GM19328 (cell line): Measurements from ENCODE around the gene UQCRH.

Source experiments
- ATAC-seq: cut with Tn5 transposase; IDR thresholded peaks from one replicate; pipeline ENCODE4 v1.9.1; 2021; ENCODE audit warnings: mild to moderate bottlenecking, moderate library complexity; ENCODE audit not compliant: unreplicated experiment

Gene UQCRH

GRCh38 chr1:46303038-46303871, at the start of gene UQCRH, which contains the start of gene LRRC41:
Gene UQCRH, plus strand, starts transcription at chr1:46303698. Its CDS starts 69 bp downstream, at chr1:46303767.
Gene LRRC41, minus strand, starts transcription at chr1:46303616. Its CDS starts 294 bp downstream, at chr1:46303322.
- peak; percentile 81 for ATAC-seq

- no peak for ATAC-seq
These were observed 48.8 kb upstream of the UQCRH start for GRCh38 chr1:46254668-46255067.

- no peak for ATAC-seq
These were observed 47.0 kb upstream of the UQCRH start for GRCh38 chr1:46256523-46256922.

- no peak for ATAC-seq
These were observed 41.0 kb upstream of the UQCRH start for GRCh38 chr1:46262508-46262907.

GRCh38 chr1:46263146-46263545, 40.4 kb upstream of the UQCRH start:
- no peak for ATAC-seq

- no peak for ATAC-seq
These were observed 34.9 kb upstream of the UQCRH start for GRCh38 chr1:46268578-46268977.

GRCh38 chr1:46274225-46275029, 29.1 kb upstream of the UQCRH start:
- no peak for ATAC-seq

- no peak for ATAC-seq
These were observed 28.5 kb upstream of the UQCRH start for GRCh38 chr1:46275030-46275337.

GRCh38 chr1:46277658-46278373, 25.7 kb upstream of the UQCRH start:
- no peak for ATAC-seq

- ATAC-seq = no peak
These were observed 24.7 kb upstream of the UQCRH start for GRCh38 chr1:46278807-46279206.

GRCh38 chr1:46280092-46280491, 23.4 kb upstream of the UQCRH start:
- no peak for ATAC-seq

- no peak for ATAC-seq
These were observed 22.5 kb upstream of the UQCRH start for GRCh38 chr1:46281021-46281420.

GRCh38 chr1:46284058-46284457, 19.4 kb upstream of the UQCRH start:
- no peak for ATAC-seq

GRCh38 chr1:46284597-46285564, 18.6 kb upstream of the UQCRH start:
- ATAC-seq = no peak

GRCh38 chr1:46285730-46286477, 17.6 kb upstream of the UQCRH start:
- no peak for ATAC-seq

GRCh38 chr1:46288485-46289133, 14.9 kb upstream of the UQCRH start:
- ATAC-seq = no peak

GRCh38 chr1:46289134-46289494, 14.4 kb upstream of the UQCRH start:
- no peak for ATAC-seq

- no peak for ATAC-seq
These were observed 13.5 kb upstream of the UQCRH start for GRCh38 chr1:46289976-46290375.

- no peak for ATAC-seq
These were observed 8.2 kb upstream of the UQCRH start for GRCh38 chr1:46295306-46295705.
